Measurements from ENCODE around the gene SEMA4B.

The SEMA4B gene

GRCh38 chr15:90165157-90165556, 36.0 kb upstream of the SEMA4B start:
- CTCF ChIA-PET = interaction anchor here (0.7 kb wide), 1 partner anchor 50 kb away, joined by 12 read pairs; no protein-coding TSS in a partner anchor
- TF ChIP-seq BHLHE40 (IDR thresholded peaks at IDR 0.05; ENCODE audit: borderline replicate concordance) (no peak), ZNF384 (IDR thresholded peaks at IDR 0.05) (no peak)

GRCh38 chr15:90165659-90166489, 35.3 kb upstream of the SEMA4B start:
- TF ChIP-seq ARNT (IDR thresholded peaks at IDR 0.05) (peak; percentile 85), NFRKB (IDR thresholded peaks at IDR 0.05) (no peak), BHLHE40 (IDR thresholded peaks at IDR 0.05; ENCODE audit: borderline replicate concordance) (no peak)
- peak; percentile 67 for DNase-seq (ENCODE audit: extremely low spot score)
- POLR2A ChIA-PET = interaction anchor here (1.4 kb wide), 1 partner anchor 67 kb away, joined by 5 read pairs; the partner anchor contains the start of genes CIB1 and GDPGP1
- CTCF ChIA-PET = interaction anchor here (0.6 to 1.0 kb wide), 4 partner anchors 35 to 461 kb away, joined by 3 to 6 read pairs (median 4); no protein-coding TSS in a partner anchor

More at GRCh38 chr15:90165157-90165556, 36.0 kb upstream of the SEMA4B start:
- POLR2A ChIA-PET = interaction anchor here (1.4 kb wide), 1 partner anchor 68 kb away, joined by 5 read pairs; the partner anchor contains the start of genes CIB1 and GDPGP1
- DNase-seq (ENCODE audit: extremely low spot score) = no peak

- ChIA-PET POLR2A (interaction anchor here (1.2 kb wide), 1 partner anchor 12 kb away, joined by 4 read pairs; no protein-coding TSS in a partner anchor), CTCF (no interaction called here)
- TF ChIP-seq CTBP1 (IDR thresholded peaks at IDR 0.05; ENCODE audit: borderline replicate concordance) = no peak
- no peak for TF ChIP-seq TARDBP (IDR thresholded peaks at IDR 0.05)
- no peak for TF ChIP-seq ARNT (IDR thresholded peaks at IDR 0.05)
- TF ChIP-seq FOXA1 (IDR thresholded peaks at IDR 0.05) = no peak
- TF ChIP-seq NFRKB (IDR thresholded peaks at IDR 0.05) = no peak
- no peak for TF ChIP-seq FOXM1 (IDR thresholded peaks at IDR 0.05; ENCODE audit: borderline replicate concordance)
- TF ChIP-seq SP1 (IDR thresholded peaks at IDR 0.05) = no peak
- TF ChIP-seq PKNOX1 (IDR thresholded peaks at IDR 0.05) = no peak
- no peak for TF ChIP-seq HDGF (IDR thresholded peaks at IDR 0.05; ENCODE audit: borderline replicate concordance)
- no peak for TF ChIP-seq LEF1 (IDR thresholded peaks at IDR 0.05; ENCODE audit: borderline replicate concordance)
- no peak for TF ChIP-seq SUZ12 (IDR thresholded peaks at IDR 0.05)
- TF ChIP-seq FOXK2 (IDR thresholded peaks at IDR 0.05) = no peak
- no peak for TF ChIP-seq BHLHE40 (IDR thresholded peaks at IDR 0.05; ENCODE audit: borderline replicate concordance)
- no peak for TF ChIP-seq ELF4 (IDR thresholded peaks at IDR 0.05)
- no peak for TF ChIP-seq ZNF384 (IDR thresholded peaks at IDR 0.05)
- no peak for TF ChIP-seq L3MBTL2 (conservative IDR thresholded peaks at IDR 0.05)
- DNase-seq (ENCODE audit: extremely low spot score) = no peak
Observed at GRCh38 chr15:90167121-90167520, 34.0 kb upstream of the SEMA4B start.

- POLR2A ChIA-PET = no interaction called here
- no peak for TF ChIP-seq ELF4 (IDR thresholded peaks at IDR 0.05)
- TF ChIP-seq LEF1 (IDR thresholded peaks at IDR 0.05; ENCODE audit: borderline replicate concordance) = no peak
- no peak for TF ChIP-seq BHLHE40 (IDR thresholded peaks at IDR 0.05; ENCODE audit: borderline replicate concordance)
- TF ChIP-seq PKNOX1 (IDR thresholded peaks at IDR 0.05) = no peak
- no peak for TF ChIP-seq FOXA1 (IDR thresholded peaks at IDR 0.05)
- TF ChIP-seq FOXM1 (IDR thresholded peaks at IDR 0.05; ENCODE audit: borderline replicate concordance) = no peak
- no peak for TF ChIP-seq FOXK2 (IDR thresholded peaks at IDR 0.05)
- no peak for TF ChIP-seq HDGF (IDR thresholded peaks at IDR 0.05; ENCODE audit: borderline replicate concordance)
- TF ChIP-seq ZNF384 (IDR thresholded peaks at IDR 0.05) = no peak
- no peak for TF ChIP-seq ARNT (IDR thresholded peaks at IDR 0.05)
- TF ChIP-seq SP1 (IDR thresholded peaks at IDR 0.05) = no peak
- TF ChIP-seq NFRKB (IDR thresholded peaks at IDR 0.05) = no peak
- TF ChIP-seq TARDBP (IDR thresholded peaks at IDR 0.05) = no peak
- TF ChIP-seq L3MBTL2 (conservative IDR thresholded peaks at IDR 0.05) = no peak
- CTCF ChIA-PET = no interaction called here
- DNase-seq (ENCODE audit: extremely low spot score) = no peak
Observed at GRCh38 chr15:90171623-90172022, 29.5 kb upstream of the SEMA4B start.

- DNase-seq (ENCODE audit: extremely low spot score) = no peak
- CTCF ChIA-PET = interaction anchor here (0.6 kb wide), 1 partner anchor 363 kb away, joined by 3 read pairs; no protein-coding TSS in a partner anchor
- POLR2A ChIA-PET = interaction anchor here (1.1 kb wide), 1 partner anchor 12 kb away, joined by 3 read pairs; no protein-coding TSS in a partner anchor
- TF ChIP-seq ELF4 (IDR thresholded peaks at IDR 0.05) = no peak
- no peak for TF ChIP-seq FOXK2 (IDR thresholded peaks at IDR 0.05)
- no peak for TF ChIP-seq FOXA1 (IDR thresholded peaks at IDR 0.05)
- TF ChIP-seq NFRKB (IDR thresholded peaks at IDR 0.05) = no peak
- TF ChIP-seq CTBP1 (IDR thresholded peaks at IDR 0.05; ENCODE audit: borderline replicate concordance) = no peak
Observed at GRCh38 chr15:90173372-90173771, 27.8 kb upstream of the SEMA4B start.

- POLR2A ChIA-PET = no interaction called here
- TF ChIP-seq ZNF384 (IDR thresholded peaks at IDR 0.05) = no peak
- TF ChIP-seq FOXM1 (IDR thresholded peaks at IDR 0.05; ENCODE audit: borderline replicate concordance) = no peak
- no peak for TF ChIP-seq FOXA1 (IDR thresholded peaks at IDR 0.05)
- TF ChIP-seq FOXK2 (IDR thresholded peaks at IDR 0.05) = no peak
- TF ChIP-seq LEF1 (IDR thresholded peaks at IDR 0.05; ENCODE audit: borderline replicate concordance) = no peak
- TF ChIP-seq SP1 (IDR thresholded peaks at IDR 0.05) = no peak
- TF ChIP-seq BHLHE40 (IDR thresholded peaks at IDR 0.05; ENCODE audit: borderline replicate concordance) = no peak
- no peak for TF ChIP-seq L3MBTL2 (conservative IDR thresholded peaks at IDR 0.05)
- TF ChIP-seq NFRKB (IDR thresholded peaks at IDR 0.05) = no peak
- TF ChIP-seq HDGF (IDR thresholded peaks at IDR 0.05; ENCODE audit: borderline replicate concordance) = no peak
- TF ChIP-seq PKNOX1 (IDR thresholded peaks at IDR 0.05) = no peak
- TF ChIP-seq ARNT (IDR thresholded peaks at IDR 0.05) = no peak
- DNase-seq (ENCODE audit: extremely low spot score) = no peak
- CTCF ChIA-PET = no interaction called here
Observed at GRCh38 chr15:90174140-90174875, 26.8 kb upstream of the SEMA4B start.
